Limb (tissue), 2 donors: ENCODE data around the gene CPEB4.
A peak's percentile ranks its signal among the peaks of the same experiment; 100 is the strongest.

Source experiments
- DNase-seq, 2 donors: peaks; one replicate each; pipeline ENCODE4 v3.0.0-alpha.2; 2016; ENCODE audit errors: extremely low spot score in 2 of 2

Gene CPEB4

GRCh38 chr5:173887610-173888472, at the start of gene CPEB4:
Gene CPEB4, plus strand, starts transcription at chr5:173888349. Its CDS starts 1,385 bp downstream, at chr5:173889734.
- DNase-seq = peak; percentile 97 to 99

- DNase-seq = no peak
These were observed 48.9 kb upstream of the CPEB4 start for GRCh38 chr5:173839117-173839713.

DNA sequence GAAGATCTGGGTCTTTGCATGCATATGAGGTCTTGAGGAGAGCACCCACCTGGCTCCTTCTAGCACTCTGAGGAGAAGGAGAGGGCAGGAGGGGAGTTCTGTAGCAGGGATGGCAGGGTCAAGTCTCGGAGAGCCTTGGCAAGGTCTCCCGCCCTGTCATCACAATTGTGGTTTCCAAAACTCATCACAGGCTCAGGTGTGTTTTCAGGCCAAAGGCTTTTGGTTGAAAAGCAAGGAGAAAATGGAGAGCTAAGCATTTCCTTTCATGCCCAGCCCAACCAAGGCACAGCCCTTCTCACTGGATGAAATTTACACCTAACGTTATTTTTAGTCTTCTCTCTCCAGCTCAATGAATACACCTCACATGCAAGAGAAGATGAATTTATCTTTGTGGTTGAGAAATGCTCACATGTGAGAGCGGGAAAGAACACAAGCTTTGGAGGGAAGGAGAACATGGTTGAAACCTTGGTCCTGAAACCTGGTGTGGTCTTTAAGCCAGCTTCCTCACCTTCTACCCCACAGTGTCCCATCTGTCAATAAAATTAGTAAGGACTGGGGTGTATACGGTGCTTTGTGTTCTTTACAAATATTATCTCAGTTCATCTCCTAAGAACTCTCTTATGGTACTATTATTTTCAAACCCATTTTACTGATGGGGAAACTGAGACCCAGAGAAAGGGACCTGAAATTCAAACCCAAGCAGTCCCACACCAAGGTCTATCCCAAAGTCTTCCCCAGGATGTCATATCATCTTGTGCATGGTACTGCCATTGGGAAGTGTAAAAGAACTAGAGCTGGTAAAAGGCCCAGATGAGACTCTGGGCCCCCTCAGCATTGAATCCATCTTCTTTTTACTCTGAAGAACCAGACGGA, 47.8 kb upstream of the CPEB4 start:
- DNase-seq = no peak

GRCh38 chr5:173841710-173842109, 46.4 kb upstream of the CPEB4 start:
- DNase-seq = no peak

DNA sequence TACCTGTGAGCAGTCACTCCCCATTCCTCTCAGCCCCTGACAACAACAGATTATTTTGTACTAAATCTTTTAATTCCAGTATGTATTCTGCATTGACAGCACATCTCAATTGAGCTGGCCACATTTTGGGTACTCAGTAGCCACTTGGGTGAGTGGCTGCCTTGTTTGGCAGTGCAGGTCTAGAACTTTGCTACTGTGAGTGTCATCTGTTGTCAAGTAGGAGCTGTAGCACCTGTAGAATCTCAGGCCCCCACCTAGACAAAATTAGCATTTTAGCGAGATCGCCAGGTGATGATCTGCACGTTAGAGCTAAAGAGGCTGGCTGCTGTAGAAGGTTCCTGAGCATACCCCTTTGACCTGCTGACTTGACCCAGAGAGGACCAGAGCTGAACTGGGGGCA, 44.4 kb upstream of the CPEB4 start:
- no peak for DNase-seq

- DNase-seq = no peak
These were observed 42.8 kb upstream of the CPEB4 start for GRCh38 chr5:173845321-173845720.

- DNase-seq = no peak
These were observed 41.1 kb upstream of the CPEB4 start for GRCh38 chr5:173846929-173847501.

- DNase-seq = no peak
These were observed 39.1 kb upstream of the CPEB4 start for GRCh38 chr5:173848986-173849596.

DNA sequence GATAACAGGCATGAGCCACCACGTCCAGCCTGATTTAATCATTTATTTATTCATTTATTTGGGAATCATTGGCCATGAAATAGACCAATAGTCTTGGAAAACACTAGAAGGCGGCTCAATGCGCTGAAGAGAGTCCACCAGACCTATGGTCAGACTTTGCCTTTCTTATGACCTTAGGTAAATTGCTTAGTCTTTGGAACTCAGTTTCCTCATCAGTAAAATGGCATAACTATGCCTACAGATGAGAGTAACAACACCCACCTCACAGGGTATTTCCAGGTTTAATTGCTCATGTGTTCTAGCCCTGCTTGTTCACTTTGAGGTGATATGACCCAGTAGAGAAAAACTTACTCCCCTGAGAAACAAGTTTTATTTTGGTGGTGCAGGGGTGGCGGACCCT, 38.2 kb upstream of the CPEB4 start:
- no peak for DNase-seq

DNA sequence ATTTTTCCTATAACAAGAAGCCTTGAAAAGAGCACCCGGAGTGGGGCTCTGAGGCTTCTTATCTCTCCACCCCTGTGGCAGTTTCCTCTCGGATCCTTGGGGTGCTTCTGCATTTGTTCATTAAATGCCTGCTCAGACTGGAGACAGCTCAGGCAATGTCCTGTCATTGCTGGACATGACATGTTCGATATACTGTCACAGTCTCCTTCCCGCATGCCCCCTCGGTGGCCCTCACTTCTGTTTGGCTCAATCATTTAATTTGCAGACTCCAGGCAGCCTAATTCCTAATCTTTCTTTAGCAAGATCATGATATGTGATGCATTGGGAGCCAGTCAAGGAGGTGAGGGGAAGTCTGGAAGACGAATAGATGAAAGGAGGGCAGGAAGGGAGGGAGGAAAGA, 37.5 kb upstream of the CPEB4 start:
- DNase-seq = no peak

DNA sequence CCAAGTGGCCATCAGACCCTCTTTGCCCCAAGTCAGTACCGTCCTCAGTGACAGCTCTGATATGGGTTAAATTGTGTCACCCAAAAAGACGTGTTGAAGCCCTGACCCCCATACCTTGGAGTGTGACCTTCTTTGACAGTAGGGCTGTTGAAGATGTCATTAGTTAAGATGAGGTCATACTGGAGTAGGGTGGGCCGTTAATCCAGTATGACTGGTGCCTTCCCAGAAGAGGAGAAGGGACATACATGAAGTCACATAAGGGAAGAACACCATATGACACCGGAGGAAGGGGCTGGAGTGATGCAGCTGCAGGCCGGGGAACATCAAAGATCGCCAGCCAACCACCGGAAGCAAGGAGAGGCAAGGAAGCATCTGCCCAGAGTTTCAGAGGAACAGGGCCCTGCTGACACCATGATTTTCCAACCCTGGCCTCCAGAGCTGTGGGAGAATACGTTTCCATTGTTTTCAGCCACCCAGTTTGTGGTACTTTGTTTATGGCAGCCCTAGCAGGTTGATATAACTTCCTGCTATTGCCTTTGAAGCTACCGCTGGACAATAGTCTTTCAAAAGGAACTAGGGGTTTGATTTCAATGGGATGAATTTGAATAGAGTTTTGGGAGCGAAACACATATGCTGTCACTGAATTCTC, 36.4 kb upstream of the CPEB4 start:
- no peak for DNase-seq

DNA sequence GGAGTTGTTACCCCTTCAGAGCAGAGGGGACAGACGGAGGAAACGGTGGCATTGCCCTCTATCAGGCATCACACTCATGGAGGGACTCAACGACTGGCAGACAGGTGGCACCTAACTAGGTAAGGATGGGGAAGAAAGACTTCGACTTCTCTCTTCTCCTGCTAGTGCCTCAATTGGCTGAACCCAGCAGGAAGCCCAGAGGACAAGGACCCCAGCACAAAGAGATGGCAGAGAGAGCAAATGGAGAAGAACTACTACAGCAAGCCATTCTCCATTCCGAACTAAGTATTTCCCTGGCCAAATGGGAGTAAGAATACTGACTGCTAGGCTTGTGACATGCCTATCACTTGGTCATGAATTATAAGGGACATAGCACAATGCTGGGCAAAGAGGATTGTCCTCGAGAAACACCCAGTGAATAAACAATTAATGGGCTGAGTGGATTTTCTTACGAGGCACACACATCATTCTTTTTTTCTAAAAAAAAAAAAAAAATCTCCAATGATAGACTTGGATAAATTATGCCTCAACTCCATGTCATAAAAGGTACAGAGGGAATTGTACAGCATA, 35.3 kb upstream of the CPEB4 start:
- DNase-seq = no peak

DNA sequence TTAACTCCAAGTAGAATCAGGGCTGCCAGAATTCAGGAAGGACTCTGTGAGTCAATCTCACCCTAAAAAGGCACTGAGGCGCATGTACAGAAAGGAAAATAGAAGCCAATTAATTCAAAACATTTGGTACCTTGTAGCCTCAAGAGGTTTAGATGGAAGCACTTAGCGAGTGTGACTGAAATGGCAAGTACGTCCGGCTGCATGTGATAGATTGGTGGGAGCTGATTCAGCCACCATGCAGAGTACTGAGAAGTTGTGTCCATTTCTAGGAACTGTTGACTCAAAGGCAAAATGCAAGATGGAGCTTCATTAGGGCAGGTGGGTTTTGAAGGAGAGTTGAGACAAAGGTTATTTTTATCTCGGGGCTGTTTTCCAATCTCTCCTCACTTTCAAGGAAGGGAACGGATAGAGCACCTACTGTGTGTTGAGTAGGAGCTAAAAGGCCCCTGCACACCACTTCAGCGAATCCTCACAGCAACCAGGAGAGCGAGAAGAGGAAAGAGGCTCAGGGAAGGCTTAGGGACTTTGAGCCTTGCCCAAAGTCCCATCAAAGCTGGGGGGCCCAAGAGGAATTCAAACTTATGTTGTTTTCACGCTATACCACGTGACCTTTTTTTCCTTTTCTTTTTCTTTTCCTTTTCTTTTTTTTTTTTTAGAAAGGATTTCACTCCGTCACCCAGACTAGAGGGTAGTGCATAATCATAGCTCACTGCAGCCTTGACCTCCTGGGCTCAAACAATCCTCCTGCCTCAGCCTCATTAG, 34.6 kb upstream of the CPEB4 start:
- DNase-seq = no peak

GRCh38 chr5:173855162-173855994, 32.8 kb upstream of the CPEB4 start:
- no peak for DNase-seq

GRCh38 chr5:173855995-173856656, 32.0 kb upstream of the CPEB4 start:
- no peak for DNase-seq

DNA sequence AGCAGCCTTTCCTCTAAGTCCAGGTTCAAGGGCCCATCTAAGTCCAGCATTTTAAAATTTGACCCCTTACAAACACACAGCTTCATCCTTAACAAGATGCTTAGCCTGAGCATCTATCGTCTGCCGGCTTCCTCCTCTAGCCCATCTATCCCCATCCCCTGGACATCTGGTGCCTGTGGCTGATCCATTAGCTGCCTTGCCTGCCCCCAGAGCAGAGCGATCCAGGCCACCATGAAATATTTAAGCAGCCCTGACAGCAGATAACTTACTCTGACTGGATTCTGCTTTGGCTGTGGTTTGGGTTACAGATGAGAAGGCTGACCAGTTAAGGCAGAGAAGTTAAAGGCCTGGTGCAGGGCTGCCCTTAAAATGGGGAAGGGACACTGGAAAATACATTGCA, 30.9 kb upstream of the CPEB4 start:
- no peak for DNase-seq

DNA sequence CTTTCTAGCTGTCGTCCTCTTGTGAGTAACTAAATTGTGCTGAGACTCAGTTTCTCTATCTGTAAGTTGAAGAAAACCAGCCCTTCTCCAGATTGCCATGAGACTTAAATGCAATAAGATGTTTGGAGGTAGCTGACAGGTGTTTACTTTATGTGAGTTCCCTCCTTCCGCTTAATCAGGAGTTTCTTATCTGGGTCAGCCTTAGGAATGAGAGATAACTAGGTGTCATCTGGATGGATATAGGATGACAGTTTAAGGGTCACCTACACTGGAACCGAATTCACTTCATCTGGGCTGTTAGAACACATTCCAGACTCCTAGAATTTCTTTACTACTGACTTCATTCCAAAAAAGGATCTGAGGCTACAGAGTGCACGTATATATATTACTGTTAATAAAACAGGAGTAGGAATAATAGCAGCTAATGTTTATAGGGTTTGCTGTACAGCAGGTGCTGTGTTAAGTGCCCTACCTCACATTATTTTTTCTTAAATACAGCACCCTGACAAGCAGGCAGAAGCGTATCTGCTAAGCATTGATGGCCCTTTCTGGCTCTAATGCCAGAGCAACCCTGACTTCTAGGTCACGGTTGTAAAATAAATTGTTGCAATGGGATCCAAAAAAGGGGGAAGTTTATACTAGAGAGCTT, 30.0 kb upstream of the CPEB4 start:
- DNase-seq = no peak
